NCI-H2107 treated with DMSO at 0.1 percent for 48 hours (cell line): Measurements from ENCODE around the gene ALDH1L2.
A peak's percentile ranks its signal among the peaks of the same experiment; 100 is the strongest.

Source experiments
- DNase-seq: peaks from one replicate; lab custom pipeline; 2025; ENCODE audit not compliant: unreplicated experiment; lab: John Stamatoyannopoulos, UW

ALDH1L2 gene

DNA sequence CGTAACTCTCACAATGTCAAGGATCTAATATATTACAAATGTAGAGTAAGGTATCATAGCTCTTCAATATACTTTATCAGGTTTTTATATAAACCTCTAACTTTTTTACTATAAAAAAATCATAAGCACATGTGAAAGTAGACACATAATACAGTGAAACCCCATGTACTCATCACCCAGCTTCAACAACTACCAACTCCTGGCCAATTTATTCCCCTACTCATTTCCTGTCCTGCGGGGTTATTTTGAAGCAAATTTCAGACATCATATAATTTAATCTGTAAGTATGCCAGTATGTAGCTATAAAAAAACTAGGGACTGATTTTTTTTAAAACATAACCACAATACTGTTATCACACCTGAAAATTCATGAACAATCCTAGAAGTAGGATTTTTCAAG, 50.4 kb downstream of the ALDH1L2 start:
- DNase-seq: no peak

DNA sequence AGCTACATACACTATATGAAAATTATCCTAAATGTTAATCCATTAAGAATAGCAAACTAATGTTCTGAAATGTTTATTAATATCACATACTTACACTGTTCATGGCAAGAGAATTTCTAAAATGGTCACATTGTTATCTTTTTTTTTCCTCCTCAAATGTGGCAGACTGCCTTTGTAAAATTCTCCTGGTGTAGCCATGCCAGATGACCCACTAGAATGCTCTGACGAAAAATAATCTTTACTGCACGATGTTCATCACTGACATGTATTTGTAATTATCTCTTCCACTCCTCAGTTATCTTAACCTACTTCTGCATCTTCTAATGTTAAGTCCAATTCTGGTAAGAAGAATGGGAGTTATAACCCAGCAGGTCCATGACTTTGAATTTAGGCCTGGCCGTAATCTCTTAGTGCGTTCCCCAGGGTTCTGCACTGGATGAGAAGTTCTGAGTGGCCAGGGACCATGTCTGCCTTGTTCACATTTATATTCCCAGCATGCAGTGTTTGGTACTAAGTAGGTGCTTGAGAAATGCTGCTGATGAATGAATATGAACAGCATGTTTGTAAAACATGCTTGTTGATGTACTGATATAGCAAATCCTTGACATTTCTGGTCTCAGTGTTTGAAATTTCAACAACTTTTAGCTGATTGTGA, 51.4 kb downstream of the ALDH1L2 start:
- DNase-seq: no peak

DNA sequence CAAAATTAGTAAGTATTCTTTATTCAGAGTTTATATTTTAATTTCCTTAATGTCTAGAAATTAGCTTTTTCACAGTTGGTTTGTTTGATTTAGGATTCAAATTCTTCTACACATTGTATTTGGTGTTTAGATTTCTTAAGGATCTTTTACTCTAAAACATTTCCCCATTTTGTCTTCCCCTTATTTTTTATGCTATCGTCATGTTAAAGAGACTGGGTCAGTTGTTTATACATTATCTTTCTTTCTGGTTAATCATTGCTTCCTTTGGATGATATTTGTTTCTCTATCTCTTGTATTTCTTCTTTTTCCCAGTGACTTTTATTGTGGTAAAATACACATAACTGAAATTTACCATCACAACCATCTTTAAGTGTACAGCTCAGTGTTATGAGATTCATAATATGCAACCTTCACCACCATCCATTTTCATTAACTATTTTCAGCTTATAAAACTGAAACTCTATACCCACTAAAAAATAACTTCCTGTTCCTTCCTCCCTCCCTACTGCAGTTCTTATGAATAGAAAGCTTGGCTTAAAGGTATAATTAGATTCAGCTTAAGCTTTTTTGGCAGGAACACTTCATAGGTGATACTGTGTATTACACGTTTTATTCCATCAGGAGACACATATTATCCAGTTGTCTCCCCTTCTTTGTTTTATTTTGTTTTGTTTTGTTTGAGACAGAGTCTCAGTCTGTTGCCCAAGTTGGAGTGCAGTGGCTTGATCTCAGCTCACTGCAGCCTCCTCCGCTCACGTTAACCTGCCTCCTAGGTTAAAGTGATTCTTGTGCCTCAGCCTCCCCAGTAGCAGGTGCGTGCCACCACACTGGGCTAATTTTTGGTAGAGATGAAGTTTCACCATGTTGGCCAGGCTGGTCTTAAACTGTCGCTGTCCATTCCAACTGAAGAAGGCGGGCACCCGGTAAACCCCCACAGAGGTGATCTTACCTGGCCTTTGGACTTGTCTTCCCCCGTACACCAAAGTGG, 53.1 kb downstream of the ALDH1L2 start:
- DNase-seq: peak; percentile 71

DNA sequence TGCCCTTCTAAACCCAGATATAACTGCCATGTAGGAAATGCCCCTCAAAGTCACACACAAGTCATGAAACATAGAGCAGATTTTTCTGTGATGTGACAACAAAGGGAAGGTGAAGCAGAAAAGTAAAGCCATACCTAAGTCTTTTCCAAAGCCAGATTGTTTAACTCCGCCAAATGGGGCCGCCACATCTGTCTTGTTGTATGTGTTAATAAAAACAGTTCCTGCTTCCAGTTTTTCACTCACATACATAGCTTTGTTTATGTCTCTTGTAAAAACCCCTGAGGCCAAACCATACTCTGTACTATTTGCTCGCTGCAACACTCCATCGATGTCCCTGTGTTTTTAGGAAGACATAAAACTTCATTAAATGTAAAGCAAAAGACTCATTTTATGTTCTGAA, 57.8 kb downstream of the ALDH1L2 start:
- DNase-seq: no peak

DNA sequence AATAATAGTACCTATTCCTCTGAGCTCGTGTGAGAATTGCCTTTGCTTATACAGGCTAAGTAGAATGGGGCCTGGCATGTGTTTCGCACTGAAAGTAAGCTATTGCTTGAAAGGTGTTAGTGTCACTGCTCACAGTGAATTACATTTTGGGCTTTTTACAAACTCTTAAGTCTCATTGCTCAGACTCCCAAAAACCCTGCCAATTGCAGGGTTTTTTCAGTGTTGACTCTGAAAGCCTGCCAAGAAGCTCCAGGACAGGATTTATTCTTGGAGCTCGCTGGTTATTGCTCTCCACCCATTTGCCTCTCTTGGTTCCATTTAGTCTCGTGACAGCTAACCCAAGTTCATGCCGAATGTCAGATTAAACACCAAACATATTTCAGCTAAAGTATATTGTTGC, 58.4 kb downstream of the ALDH1L2 start:
- DNase-seq: no peak

DNA sequence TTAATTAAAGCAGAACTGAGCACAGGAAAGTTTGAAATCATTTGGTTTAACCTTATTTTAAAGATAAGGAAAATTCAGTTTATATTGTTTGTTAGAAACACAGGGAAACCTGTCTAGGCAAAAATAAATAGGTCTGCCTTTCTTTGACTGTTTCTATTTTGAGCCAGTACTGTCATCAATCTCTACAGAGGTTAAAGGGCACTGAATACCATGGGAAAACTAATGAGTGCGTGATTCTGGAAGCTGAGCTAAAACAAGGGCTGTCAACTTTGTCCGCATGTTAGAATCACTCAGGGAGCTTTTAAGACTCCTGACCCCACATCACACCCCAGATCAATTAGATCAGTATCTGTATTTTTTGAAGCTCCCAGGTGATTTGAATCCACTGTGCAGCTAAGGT, 59.3 kb downstream of the ALDH1L2 start:
- no peak for DNase-seq

DNA sequence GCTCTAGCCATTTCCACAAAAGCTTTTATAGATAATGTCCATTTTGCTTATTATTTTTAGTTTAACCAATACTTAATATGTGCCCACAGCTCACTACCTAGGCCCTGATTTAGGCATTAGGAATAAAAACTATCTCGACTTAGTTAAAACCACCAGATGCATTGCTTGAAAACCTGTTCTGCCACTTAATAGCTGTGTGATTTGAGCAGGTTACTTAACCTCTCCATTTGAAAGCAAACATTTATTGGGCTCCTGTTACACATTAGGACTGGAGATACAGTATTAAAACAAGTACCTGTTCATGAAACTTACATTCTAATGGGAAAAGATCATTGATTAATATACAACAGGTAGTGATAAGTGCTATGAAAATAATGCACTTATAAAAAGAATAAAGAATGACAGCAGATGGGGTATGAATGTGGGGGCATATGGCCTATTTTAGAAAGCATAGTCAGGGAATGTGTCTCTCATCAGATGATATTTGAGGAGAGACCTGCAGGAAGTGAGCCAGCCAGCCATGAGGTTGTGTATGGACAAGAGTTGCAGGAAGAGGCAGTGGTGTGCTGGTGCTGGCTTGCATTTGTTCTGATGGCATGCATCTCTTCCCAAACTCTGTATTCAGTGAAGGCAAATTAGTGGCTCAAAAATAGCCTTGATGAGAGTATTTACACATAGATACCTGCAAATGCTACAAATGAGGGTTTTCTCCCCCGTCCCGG, 63.9 kb downstream of the ALDH1L2 start:
- DNase-seq: no peak

DNA sequence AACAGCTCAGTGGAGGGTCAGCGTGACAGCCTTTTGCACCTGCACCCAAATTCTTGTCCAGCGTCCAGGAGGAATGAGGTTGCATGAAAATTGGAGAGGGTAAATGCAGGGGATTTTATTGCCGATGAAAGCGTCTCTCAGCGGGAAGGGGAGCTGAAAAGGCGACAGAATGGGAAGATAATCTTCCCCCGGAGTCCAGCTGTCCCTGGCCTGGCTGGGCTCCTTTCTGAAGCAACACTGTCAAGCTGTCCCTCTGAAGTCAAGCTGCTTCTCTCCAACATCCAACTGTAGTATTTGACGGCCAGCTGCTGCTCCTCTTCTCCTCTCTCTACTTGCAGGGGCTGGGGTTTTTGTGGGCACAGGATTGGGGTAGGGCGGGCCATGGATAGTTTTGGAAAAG, 65.5 kb downstream of the ALDH1L2 start:
- DNase-seq: no peak

DNA sequence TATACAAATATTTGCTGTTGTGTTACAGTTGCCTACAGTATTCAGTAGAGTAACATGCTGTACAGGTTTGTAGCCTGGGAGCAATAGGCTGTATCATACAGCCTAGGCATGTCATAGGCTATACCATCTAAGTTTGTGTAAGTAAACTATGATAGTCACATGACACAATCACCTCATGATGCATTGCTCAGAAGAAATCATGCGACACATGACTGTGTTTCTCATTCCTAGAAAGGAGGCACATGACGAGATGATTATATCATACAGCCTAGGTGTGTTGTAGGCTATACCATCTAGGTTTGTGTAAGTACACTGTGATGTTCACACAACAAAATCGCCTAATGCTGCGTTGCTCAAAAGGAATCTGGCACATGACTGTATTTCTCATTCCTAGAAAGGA, 66.2 kb downstream of the ALDH1L2 start:
- no peak for DNase-seq

DNA sequence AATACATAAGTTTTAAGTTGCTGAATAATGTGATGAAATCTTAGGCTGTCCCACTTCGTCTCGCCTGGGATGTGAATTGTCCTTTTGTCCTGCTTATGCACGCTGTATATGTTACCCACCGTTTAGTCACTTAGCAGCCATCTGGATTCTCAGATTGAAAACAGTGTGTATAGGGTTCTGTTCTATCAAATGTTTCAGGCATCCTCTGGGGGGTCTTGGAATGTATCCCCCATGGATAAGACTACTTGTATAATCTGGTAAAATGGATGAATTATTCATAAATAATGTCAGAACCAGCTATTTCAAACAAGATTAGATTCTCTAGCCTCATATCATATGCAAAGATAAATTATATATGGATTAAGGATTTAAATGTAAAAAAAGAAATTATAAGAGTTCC, 68.7 kb downstream of the ALDH1L2 start:
- DNase-seq: no peak

DNA sequence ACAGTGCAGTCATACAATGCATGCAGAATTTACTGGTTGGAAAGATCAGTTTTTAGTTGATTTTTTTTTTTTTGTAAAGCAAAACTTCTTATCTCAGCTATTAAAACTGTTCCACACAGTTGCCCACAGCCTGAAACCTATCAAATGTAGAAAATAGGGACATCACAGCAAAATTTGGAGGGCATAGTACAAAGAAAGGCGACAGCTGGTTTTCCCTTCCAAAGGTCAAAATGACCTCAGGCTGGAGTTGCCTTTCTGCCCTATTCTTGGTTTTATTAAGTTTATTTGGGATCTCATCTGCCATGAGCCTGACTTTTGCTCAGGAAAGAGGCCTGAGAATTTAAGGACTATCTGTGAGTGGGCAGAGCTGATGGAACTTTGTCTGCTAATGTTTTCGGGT, 69.7 kb downstream of the ALDH1L2 start:
- no peak for DNase-seq

DNA sequence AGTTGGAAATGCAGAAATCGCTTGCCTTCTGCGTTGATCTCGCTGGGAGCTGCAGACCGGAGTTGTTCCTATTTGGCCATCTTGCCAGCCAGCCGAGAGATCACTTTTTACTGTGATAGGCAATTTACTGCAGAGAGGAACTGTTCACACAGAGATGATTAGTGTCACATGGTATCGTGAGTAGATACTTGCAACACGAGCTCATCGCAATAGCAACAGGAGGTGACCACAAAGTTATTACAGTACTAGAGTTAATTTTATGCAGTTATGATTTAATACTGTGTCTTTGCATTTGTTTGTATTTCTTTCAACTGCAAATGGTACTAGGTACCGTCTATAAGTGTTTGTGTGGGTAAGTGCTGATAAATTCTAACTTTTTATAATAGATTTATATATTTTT, 70.4 kb downstream of the ALDH1L2 start:
- DNase-seq: peak; percentile 37

DNA sequence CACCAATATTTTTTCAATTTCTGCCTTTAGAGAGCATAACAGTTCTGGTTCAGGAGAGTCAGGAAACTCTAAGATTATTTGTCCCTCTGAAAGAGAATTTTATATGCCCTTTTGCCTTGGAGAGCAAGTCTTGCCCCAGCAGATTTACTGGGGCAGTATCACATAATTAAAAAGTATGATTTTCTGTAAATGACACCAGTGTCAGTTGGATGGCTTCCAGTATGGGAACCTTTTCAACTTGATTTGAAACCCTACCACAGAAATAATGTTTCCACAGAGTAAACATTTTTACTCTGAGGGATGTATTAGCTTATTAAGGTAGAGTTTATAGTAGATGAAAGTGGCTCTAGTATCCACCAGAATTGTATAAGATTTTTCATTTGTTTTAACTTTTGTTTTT, 82.8 kb downstream of the ALDH1L2 start:
- DNase-seq: no peak

DNA sequence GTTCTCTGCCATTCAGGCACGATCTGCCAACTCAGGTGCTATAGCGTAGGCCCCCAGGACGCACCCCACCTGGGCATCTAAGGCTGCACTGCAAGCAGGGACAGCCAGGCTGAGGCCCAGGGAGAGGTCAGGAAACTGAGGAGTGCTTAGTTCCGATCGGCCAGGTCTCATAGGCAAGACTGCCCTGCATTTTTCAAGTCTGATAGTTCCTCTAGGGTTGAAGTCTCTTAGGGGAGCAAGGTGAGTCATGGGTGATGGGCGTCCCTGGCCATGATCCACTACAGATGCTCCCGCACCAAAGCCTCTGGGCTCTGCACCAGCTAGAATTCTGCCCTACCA, 84.9 kb downstream of the ALDH1L2 start:
- DNase-seq: no peak

DNA sequence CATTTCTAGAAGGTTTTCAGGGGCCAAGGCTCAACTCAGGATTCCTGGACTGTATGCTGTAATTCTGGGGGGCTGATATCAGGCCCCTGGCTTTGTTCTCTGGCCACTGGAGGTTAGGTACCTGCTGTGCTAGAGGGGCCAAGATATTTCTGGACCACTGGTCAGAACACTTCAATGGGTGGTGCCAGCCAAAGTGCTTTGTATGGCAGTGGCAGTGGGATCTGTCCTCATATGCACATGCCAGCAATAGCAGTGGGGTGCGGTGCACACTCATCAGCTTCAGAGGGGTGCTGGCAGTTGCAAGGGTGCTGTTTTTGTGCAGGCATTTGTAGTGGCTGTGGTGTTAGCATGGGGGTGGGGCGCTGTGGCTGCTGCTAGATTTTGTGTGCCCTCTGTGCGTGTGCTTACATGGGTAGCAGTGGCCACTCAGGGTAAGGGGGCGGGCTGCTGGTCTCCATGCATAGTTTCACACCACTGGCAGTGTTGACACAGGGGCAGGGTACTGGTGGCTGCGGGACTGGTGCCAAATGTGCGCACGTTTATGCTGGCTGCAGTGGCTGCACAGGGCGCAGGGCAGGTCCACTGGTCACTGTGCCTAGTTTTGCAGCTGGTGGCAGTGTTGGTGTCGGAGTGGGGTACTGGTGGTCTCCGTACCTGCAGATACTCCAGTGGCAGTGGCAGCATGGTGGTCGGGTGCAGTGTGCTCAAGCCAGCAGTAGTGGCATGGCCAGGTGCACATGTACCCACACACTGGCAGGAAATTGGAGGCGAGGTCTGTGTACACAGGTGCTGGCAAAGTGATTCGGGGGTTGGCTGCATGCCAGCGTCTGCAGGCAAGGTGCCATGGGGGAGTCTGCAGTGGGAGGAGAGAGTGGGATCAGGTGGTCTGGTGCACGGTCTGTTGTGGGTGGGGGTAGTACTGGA, 85.6 kb downstream of the ALDH1L2 start:
- DNase-seq: peak; percentile 91

DNA sequence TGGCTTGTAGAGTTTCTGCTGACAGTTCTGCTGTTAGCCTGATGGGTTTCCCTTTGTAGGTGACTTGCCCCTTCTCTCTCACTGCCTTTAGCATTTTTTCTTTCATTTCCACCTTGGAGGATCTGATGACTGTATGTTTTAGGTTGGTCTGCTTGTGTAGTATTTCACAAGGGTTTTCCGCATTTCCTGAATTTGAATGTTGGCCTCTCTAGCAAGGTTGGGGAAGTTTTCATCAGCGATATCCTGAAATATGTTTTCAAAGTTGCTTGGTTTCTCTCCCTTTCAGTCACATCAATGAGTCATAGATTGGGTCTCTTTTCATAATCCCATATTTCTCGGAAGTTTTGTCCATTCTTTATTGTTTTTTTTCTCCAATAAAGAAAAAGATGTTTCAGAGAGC, 86.7 kb downstream of the ALDH1L2 start:
- DNase-seq: no peak

DNA sequence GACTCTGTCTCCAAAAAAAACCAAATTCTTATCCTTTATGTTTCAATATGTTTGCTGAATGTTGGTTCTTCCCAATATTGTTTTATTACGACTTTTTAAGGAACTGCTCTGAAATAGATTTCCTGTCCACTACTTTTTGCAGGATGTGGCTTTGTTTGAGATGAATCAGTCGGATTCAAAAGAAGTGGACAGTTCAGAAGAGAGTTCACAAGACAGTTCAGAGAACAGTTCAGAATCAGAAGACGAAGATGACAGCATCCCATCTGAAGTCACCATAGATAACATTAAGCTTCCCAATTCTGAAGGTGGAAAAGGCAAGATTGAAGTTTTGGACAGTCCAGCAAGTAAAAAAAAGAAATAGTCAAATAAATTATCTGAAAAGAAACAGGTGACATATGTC, 89.9 kb downstream of the ALDH1L2 start:
- no peak for DNase-seq

DNA sequence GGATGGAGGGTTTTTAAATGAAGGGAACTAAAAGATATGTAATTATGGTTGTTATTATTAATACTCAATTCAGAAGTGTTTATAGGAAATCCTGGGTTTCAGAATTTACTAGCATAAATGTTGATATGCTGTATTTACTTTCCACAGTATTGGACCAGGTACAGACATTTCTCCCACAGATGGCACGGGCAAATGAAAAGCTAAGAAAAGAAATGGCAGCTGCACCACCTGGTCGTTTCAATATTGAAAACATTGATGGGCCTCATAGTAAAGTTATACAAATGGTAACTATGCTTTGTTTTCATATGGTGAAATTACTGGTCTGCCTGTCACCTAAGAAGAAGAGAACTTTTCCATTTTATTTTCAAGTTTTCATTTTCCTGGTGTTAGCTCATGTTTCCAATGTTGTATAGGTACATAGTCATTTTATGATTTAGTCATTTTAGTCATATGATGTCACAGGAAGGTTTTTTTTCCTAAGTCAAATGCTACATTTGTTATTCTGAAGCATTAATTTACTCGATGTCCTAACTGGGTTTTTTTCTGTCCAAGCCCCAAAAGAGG, 92.6 kb downstream of the ALDH1L2 start:
- DNase-seq: no peak

DNA sequence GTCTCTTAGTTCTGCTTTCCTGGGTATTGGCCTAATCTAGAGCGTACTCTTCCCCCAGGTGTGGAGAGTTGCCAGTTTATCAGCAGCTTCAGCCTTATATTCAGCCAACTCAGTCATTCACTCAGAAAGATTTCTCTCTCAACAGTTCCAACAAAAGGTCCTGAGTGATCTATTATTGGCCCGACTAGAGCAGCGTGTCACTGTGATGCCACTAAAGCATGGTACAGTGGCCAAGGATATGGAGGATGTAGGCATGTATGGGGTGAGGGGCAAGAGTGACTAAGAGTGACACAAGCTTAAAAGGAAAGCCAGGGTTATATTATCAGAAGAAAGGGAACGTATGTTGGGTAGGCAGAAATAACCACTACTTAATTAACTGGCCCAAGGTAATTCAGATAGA, 93.3 kb downstream of the ALDH1L2 start:
- DNase-seq: no peak
